ENCODE results near the gene ANXA11.

The ANXA11 gene

DNA sequence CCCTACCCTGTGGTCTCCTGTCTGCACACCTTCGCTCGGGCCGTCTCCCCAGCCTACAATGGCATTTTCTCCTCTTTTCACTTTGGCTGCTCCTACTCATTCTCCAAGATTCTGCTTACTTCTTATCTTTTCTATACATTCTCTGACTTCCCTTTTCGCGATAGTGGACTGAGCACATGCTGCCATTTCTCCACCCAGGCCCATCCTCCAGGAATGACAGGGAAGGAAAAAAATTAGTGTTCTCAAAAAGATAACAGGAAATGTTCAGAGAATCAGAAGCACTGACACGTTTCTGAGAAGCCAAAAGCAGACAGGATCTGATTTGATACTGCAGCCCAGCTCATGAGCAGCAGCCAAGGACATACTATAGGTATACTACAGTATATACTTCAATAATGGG, 6.4 kb upstream of the ANXA11 start (continued):
- TF ChIP-seq ZSCAN30 (tag by site-specific recombination; IDR thresholded peaks at IDR 0.05): no peak
- no peak for TF ChIP-seq ZNF639 (tag by site-specific recombination; IDR thresholded peaks at IDR 0.05)
- no peak for TF ChIP-seq ZNF19 (tag by site-specific recombination; IDR thresholded peaks at IDR 0.05; ENCODE audit: low read depth)
- no peak for TF ChIP-seq ZNF843 (tag by site-specific recombination; IDR thresholded peaks at IDR 0.05)
- no peak for TF ChIP-seq ZNF654 (tag by site-specific recombination; IDR thresholded peaks at IDR 0.05; ENCODE audit: low read depth)
- TF ChIP-seq ZNF146 (tag by site-specific recombination; IDR thresholded peaks at IDR 0.05): no peak

GRCh38 chr10:80210259-80210658, 4.9 kb upstream of the ANXA11 start:
- no peaks in the 10 kb centered on the region for H3K9me3 ChIP-seq (ENCODE audit: control insufficient read depth, insufficient read depth, low read depth, low read length)
- H3K36me3 ChIP-seq (ENCODE audit: control insufficient read depth in 2 of 2, insufficient read depth in 1 of 2, low read length in 2 of 2): no peaks in the 10 kb centered on the region
- no peak overlapping the region for H3K4me3 ChIP-seq (ENCODE audit: low read depth, low read length)
- ChIA-PET CTCF (no interaction called here), POLR2A (no interaction called here)
- no peak overlapping the region for H3K27ac ChIP-seq (ENCODE audit: extremely low read depth, low read depth, low read length)
- no peaks in the 10 kb centered on the region for H3K4me1 ChIP-seq (ENCODE audit: control insufficient read depth, insufficient read depth, low read length)
- TF ChIP-seq RBAK (tag by site-specific recombination; IDR thresholded peaks at IDR 0.05) (no peak), MEIS1 (CRISPR knock-in tag; IDR thresholded peaks at IDR 0.05; ENCODE audit: borderline replicate concordance) (no peak), ZNF473 (tag by site-specific recombination; IDR thresholded peaks at IDR 0.05) (no peak), INSM2 (tag by site-specific recombination; IDR thresholded peaks at IDR 0.05) (no peak), GLIS2 (tag by site-specific recombination; IDR thresholded peaks at IDR 0.05) (no peak)
- TF ChIP-seq, protein P1, sequence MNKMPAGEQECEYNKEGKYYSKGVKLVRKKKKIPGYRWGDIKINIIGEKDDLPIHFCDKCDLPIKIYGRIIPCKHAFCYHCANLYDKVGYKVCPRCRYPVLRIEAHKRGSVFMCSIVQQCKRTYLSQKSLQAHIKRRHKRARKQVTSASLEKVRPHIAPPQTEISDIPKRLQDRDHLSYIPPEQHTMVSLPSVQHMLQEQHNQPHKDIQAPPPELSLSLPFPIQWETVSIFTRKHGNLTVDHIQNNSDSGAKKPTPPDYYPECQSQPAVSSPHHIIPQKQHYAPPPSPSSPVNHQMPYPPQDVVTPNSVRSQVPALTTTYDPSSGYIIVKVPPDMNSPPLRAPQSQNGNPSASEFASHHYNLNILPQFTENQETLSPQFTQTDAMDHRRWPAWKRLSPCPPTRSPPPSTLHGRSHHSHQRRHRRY (tag by site-specific recombination; IDR thresholded peaks at IDR 0.05): no peak

- H3K4me1 ChIP-seq (ENCODE audit: control insufficient read depth, insufficient read depth, low read length): peaks cover 4% of the 10 kb centered on the region; the same call in 1 of the 2 replicates
Measured at GRCh38 chr10:80207768-80208370, 2.5 kb upstream of the ANXA11 start.

GRCh38 chr10:80206277-80206655, 929 bp upstream of the ANXA11 start:
- TF ChIP-seq ZNF416 (tag by site-specific recombination; IDR thresholded peaks at IDR 0.05) (no peak), ZNF121 (tag by site-specific recombination; IDR thresholded peaks at IDR 0.05) (0 out of 2 replicates have a peak, but pooled peaks have one; percentile 44)
- no peak overlapping the region for H3K27ac ChIP-seq (ENCODE audit: extremely low read depth, low read depth, low read length)
- H3K4me1 ChIP-seq (ENCODE audit: control insufficient read depth, insufficient read depth, low read length): peaks cover 4% of the 10 kb centered on the region; the same call in 1 of the 2 replicates
- H3K9me3 ChIP-seq (ENCODE audit: control insufficient read depth, insufficient read depth, low read depth, low read length): no peaks in the 10 kb centered on the region
- ChIA-PET POLR2A (no interaction called here), CTCF (interaction anchor here (0.7 to 2.4 kb wide), 2 partner anchors 62 to 65 kb away, joined by 3 to 19 read pairs; no protein-coding TSS in a partner anchor)
- H3K4me3 ChIP-seq (ENCODE audit: low read depth, low read length): no peak overlapping the region
- peaks cover 0 to 1% of the 10 kb centered on the region in 2 experiments; a peak in 1 of 3 replicates for H3K36me3 ChIP-seq (ENCODE audit: control insufficient read depth in 2 of 2, insufficient read depth in 1 of 2, low read length in 2 of 2)

More at GRCh38 chr10:80207768-80208370, 2.5 kb upstream of the ANXA11 start:
- Histone ChIP-seq H3K36me3 (ENCODE audit: control insufficient read depth in 2 of 2, insufficient read depth in 1 of 2, low read length in 2 of 2) (no peaks in the 10 kb centered on the region), H3K27ac (ENCODE audit: extremely low read depth, low read depth, low read length) (peak overlapping the region; percentile 65; the same call in 1 of the 2 replicates), H3K9me3 (ENCODE audit: control insufficient read depth, insufficient read depth, low read depth, low read length) (no peaks in the 10 kb centered on the region), H3K4me3 (ENCODE audit: low read depth, low read length) (peak overlapping the region; percentile 44)
- no peak for TF ChIP-seq GFI1B (tag by site-specific recombination; IDR thresholded peaks at IDR 0.05)
- 0 out of 2 replicates have a peak, but pooled peaks have one; percentile 37 for TF ChIP-seq ZBTB48 (tag by site-specific recombination; IDR thresholded peaks at IDR 0.05)
- TF ChIP-seq ZNF596 (tag by site-specific recombination; IDR thresholded peaks at IDR 0.05): no peak
- TF ChIP-seq ZNF585B (tag by site-specific recombination; IDR thresholded peaks at IDR 0.05): no peak
- TF ChIP-seq ZNF174 (tag by site-specific recombination; IDR thresholded peaks at IDR 0.05): no peak
- TF ChIP-seq ZBTB7A (tag by site-specific recombination; IDR thresholded peaks at IDR 0.05; ENCODE audit: low read depth): no peak
- peak; percentile 88 for TF ChIP-seq ZNF335 (tag by site-specific recombination; conservative IDR thresholded peaks at IDR 0.05)
- TF ChIP-seq ZNF660 (tag by site-specific recombination; IDR thresholded peaks at IDR 0.05): no peak
- TF ChIP-seq EGR2 (tag by site-specific recombination; IDR thresholded peaks at IDR 0.05; ENCODE audit: low read depth): no peak
- no peak for TF ChIP-seq ZNF221 (tag by site-specific recombination; IDR thresholded peaks at IDR 0.05; ENCODE audit: borderline replicate concordance)
- CTCF ChIA-PET: interaction anchor here (0.9 to 2.4 kb wide), 2 partner anchors 53 to 64 kb away, joined by 3 to 19 read pairs; no protein-coding TSS in a partner anchor
- POLR2A ChIA-PET: interaction anchor here (0.8 to 1.5 kb wide), 2 partner anchors 57 to 129 kb away, joined by 3 to 4 read pairs; partner anchors contain the start of gene TMEM254

Measured in HEK293 (cell line).